Loucy (cell line): Measurements from ENCODE around the gene UFD1.

Experiments
- H2AFZ ChIP-seq: fragments of 200-600 bp; sonication (generic); 2 replicates; pipeline ENCODE4 v1.6.0; 2016; ENCODE audit warnings: antibody characterized with exemption, mild to moderate bottlenecking, low read length, moderate library complexity
- H3F3A ChIP-seq: fragments of 200-600 bp; 2 replicates; pipeline ENCODE4 v1.6.0; 2016; ENCODE audit warnings: antibody characterized with exemption, low read depth, mild to moderate bottlenecking
- H3K27me3 ChIP-seq: fragments of 200-600 bp; sonication (generic); 2 replicates; pipeline ENCODE4 v1.6.1; 2014; ENCODE audit warnings: low read length, mild to moderate bottlenecking; ENCODE audit not compliant: insufficient read depth, poor library complexity, severe bottlenecking
- H3K36me3 ChIP-seq: fragments of 200-600 bp; sonication (generic); 2 replicates; pipeline ENCODE4 v1.6.1; 2016; ENCODE audit warnings: low read length; ENCODE audit not compliant: insufficient read depth
- H3K4me1 ChIP-seq: fragments of 200-600 bp; sonication (generic); 2 replicates; pipeline ENCODE4 v1.5.1; 2014; ENCODE audit warnings: low read length, mild to moderate bottlenecking; ENCODE audit not compliant: insufficient read depth, poor library complexity, severe bottlenecking
- H3K4me2 ChIP-seq: fragments of 200-600 bp; sonication (generic); 2 replicates; pipeline ENCODE4 v1.6.0; 2014; ENCODE audit warnings: antibody characterized with exemption, low read length, low read depth, mild to moderate bottlenecking; ENCODE audit not compliant: poor library complexity, severe bottlenecking
- H3K4me3 ChIP-seq: fragments of 200-600 bp; sonication (generic); 2 replicates; pipeline ENCODE4 v1.5.1; 2014; ENCODE audit warnings: low read length, mild to moderate bottlenecking, mixed read lengths; ENCODE audit not compliant: poor library complexity, severe bottlenecking
- H3K79me2 ChIP-seq: fragments of 200-600 bp; sonication (generic); 2 replicates; pipeline ENCODE4 v1.6.1; 2014; ENCODE audit warnings: low read length; ENCODE audit not compliant: insufficient read depth
- H3K9ac ChIP-seq: fragments of 200-600 bp; sonication (generic); 2 replicates; pipeline ENCODE4 v1.6.0; 2014; ENCODE audit warnings: mild to moderate bottlenecking, low read depth, low read length, moderate library complexity; ENCODE audit not compliant: poor library complexity, severe bottlenecking
- H3K9me2 ChIP-seq: fragments of 200-600 bp; sonication (generic); replicated peaks from 2 replicates; pipeline ENCODE4 v1.6.1; 2016; ENCODE audit warnings: low read depth, low read length, mixed read lengths
- H3K9me3 ChIP-seq: fragments of 200-600 bp; sonication (generic); 2 replicates; pipeline ENCODE4 v1.6.1; 2014; ENCODE audit warnings: mild to moderate bottlenecking, antibody characterized with exemption, low read length, low read depth; ENCODE audit not compliant: insufficient read depth
- H4K20me1 ChIP-seq: fragments of 200-600 bp; sonication (generic); 2 replicates; pipeline ENCODE4 v1.6.0; 2014; ENCODE audit warnings: antibody characterized with exemption, low read length, mild to moderate bottlenecking; ENCODE audit not compliant: insufficient read depth, poor library complexity, severe bottlenecking
- EZH2phosphoT487 ChIP-seq: fragments of 200-600 bp; IDR thresholded peaks from 2 replicates; pipeline ENCODE4 v1.6.1; 2018; ENCODE audit warnings: antibody characterized with exemption, mild to moderate bottlenecking, moderate library complexity, borderline replicate concordance
- TF ChIP-seq, protein P1 (sequence below): fragments of 200-600 bp; sonication (generic); conservative IDR thresholded peaks from 2 replicates; pipeline ENCODE4 v1.5.1; 2014; ENCODE audit warnings: mild to moderate bottlenecking, antibody characterized with exemption, low read length

Gene UFD1

DNA sequence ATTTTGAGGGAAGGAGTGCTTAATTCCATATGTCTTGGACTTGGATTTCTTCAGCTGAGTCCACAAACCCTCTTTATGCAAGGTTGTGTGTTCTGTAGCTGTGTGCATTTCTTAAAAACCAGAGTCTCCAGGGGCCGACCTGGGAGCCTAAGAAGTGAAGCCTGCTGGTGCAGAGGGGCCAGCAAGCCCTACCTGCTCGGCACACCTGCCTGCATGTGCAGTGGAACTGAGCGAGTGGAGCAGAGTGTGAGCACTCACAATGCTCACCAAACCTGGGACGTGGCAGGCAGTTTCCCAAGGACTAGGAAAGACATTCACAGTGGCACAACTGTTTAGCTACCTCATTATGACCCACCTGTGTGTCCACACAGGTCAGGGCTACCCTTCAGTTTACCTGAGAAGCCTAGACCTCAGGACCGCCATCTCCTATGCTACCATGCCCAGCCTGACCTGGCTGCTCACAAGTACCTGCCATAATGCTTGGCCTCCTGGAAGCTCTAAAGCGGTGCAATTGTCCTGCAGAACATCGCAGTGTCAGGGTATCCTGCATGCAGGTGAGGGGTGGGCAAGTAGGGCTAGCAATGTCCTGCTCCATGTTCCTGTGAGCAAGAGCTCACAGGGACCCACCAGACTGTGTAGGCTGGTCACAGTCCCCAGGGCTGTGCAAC is 35.3 kb downstream of the UFD1 start:
- Histone ChIP-seq H3K36me3 (peaks cover 8% of the 10 kb centered on the region; the same call in 1 of the 2 replicates), H3K79me2 (peaks cover 78% of the 10 kb centered on the region), H3K27me3 (no peaks in the 10 kb centered on the region), H3K4me1 (peaks cover 28% of the 10 kb centered on the region), H3K9me3 (no peaks in the 10 kb centered on the region), H4K20me1 (peaks cover 33% of the 10 kb centered on the region), H3K4me3 (no peak overlapping the region), H3K9me2 (no peaks in the 10 kb centered on the region), H3K4me2 (peak overlapping the region; percentile 80), H3F3A (no peaks in the 10 kb centered on the region), H3K9ac (no peak overlapping the region), H2AFZ (no peak overlapping the region)
- TF ChIP-seq, protein P1, sequence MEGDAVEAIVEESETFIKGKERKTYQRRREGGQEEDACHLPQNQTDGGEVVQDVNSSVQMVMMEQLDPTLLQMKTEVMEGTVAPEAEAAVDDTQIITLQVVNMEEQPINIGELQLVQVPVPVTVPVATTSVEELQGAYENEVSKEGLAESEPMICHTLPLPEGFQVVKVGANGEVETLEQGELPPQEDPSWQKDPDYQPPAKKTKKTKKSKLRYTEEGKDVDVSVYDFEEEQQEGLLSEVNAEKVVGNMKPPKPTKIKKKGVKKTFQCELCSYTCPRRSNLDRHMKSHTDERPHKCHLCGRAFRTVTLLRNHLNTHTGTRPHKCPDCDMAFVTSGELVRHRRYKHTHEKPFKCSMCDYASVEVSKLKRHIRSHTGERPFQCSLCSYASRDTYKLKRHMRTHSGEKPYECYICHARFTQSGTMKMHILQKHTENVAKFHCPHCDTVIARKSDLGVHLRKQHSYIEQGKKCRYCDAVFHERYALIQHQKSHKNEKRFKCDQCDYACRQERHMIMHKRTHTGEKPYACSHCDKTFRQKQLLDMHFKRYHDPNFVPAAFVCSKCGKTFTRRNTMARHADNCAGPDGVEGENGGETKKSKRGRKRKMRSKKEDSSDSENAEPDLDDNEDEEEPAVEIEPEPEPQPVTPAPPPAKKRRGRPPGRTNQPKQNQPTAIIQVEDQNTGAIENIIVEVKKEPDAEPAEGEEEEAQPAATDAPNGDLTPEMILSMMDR = no peak
- no peak for TF ChIP-seq EZH2phosphoT487

GRCh38 chr22:19442166-19442565 is 36.8 kb downstream of the UFD1 start:
- H3K4me3 ChIP-seq = no peak overlapping the region
- H3K9me3 ChIP-seq = no peaks in the 10 kb centered on the region
- H3K79me2 ChIP-seq = peaks cover 66% of the 10 kb centered on the region
- H2AFZ ChIP-seq = no peak overlapping the region
- TF ChIP-seq, protein P1 = no peak
- no peak for TF ChIP-seq EZH2phosphoT487
- no peak overlapping the region for H3K9ac ChIP-seq
- H4K20me1 ChIP-seq = peaks cover 33% of the 10 kb centered on the region
- no peaks in the 10 kb centered on the region for H3K27me3 ChIP-seq
- H3K36me3 ChIP-seq = peaks cover 8% of the 10 kb centered on the region; the same call in 1 of the 2 replicates
- H3F3A ChIP-seq = no peaks in the 10 kb centered on the region
- H3K4me2 ChIP-seq = no peak overlapping the region
- no peaks in the 10 kb centered on the region for H3K9me2 ChIP-seq
- peaks cover 20% of the 10 kb centered on the region for H3K4me1 ChIP-seq

DNA sequence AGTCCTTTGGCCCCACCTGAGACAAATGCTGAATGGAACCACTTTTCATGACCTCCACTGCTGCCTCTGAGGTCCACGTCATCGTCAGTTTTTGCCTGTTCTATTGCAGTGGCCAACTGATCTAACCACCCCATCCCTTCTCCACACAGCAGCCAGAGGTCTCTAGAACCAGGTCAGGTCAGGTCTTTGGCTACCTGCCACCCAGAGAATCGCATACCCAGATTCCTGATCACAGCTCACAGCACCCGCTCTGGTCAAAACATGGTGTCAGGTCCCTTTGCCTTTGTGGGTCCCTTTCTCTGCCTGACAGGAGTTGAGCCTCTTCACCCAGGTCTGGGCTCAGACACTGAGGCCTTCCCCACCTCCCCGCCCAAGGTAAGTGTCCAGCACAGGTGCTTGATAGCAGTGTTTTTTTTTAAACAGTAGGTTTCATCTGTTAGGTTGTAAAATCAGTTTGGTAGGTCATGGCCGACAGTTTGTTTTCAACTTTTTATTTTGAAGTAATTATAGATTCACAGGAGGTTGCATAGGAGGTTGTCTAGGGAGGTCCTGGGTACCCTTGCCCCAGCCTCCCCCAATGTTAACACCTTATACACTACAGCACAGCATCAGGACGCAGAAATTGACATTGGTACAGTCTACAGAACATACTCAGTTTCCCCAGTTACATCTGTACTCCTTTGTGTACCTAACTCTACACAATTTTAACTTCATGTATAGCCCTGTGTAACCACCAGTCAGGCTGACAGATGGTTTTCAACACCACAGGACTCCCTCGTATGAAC is 38.4 kb downstream of the UFD1 start:
- H3K4me3 ChIP-seq = no peak overlapping the region
- H3K4me1 ChIP-seq = peaks cover 12% of the 10 kb centered on the region
- peaks cover 50% of the 10 kb centered on the region for H3K79me2 ChIP-seq
- H3K36me3 ChIP-seq = peaks cover 10% of the 10 kb centered on the region; the same call in 1 of the 2 replicates
- no peaks in the 10 kb centered on the region for H3K9me2 ChIP-seq
- H3K27me3 ChIP-seq = no peaks in the 10 kb centered on the region
- no peak overlapping the region for H2AFZ ChIP-seq
- no peaks in the 10 kb centered on the region for H3F3A ChIP-seq
- H3K9ac ChIP-seq = no peak overlapping the region
- H4K20me1 ChIP-seq = peaks cover 23% of the 10 kb centered on the region
- H3K9me3 ChIP-seq = no peaks in the 10 kb centered on the region
- H3K4me2 ChIP-seq = no peak overlapping the region
- TF ChIP-seq, protein P1 = no peak
- TF ChIP-seq EZH2phosphoT487 = no peak
